ENCODE data around the gene TMED1. TPM values are rescaled to one million over a fixed set of nuclear protein-coding genes. Genes with fewer than 3 reads are reported as not detected.

Gene TMED1
- total and polyA plus RNA-seq, 2 of the 8 experiments (the other 6 are each of a cell fraction or from before 2014, with no cell fraction given) = 26.9 to 31.9 TPM

- TF ChIP-seq NANOG (IDR thresholded peaks at IDR 0.05; ENCODE audit: insufficient read depth, low read depth, low read length, poor library complexity, severe bottlenecking) (no peak), RBBP5 (IDR thresholded peaks at IDR 0.05; ENCODE audit: borderline replicate concordance, low read depth, low read length) (no peak)
These were observed at the start of gene TMED1 (continued) for GRCh38 chr19:10835754-10836478.
